ENCODE data around the gene ELF4. TPM values are rescaled to one million over a fixed set of nuclear protein-coding genes. Genes with fewer than 3 reads are reported as not detected.

Gene ELF4
- total RNA-seq, 3 donors from 2014 or later (not counting 1 experiment from before 2014, with no cell fraction given) = 83.3 to 105 (median 98.7) TPM

DNA sequence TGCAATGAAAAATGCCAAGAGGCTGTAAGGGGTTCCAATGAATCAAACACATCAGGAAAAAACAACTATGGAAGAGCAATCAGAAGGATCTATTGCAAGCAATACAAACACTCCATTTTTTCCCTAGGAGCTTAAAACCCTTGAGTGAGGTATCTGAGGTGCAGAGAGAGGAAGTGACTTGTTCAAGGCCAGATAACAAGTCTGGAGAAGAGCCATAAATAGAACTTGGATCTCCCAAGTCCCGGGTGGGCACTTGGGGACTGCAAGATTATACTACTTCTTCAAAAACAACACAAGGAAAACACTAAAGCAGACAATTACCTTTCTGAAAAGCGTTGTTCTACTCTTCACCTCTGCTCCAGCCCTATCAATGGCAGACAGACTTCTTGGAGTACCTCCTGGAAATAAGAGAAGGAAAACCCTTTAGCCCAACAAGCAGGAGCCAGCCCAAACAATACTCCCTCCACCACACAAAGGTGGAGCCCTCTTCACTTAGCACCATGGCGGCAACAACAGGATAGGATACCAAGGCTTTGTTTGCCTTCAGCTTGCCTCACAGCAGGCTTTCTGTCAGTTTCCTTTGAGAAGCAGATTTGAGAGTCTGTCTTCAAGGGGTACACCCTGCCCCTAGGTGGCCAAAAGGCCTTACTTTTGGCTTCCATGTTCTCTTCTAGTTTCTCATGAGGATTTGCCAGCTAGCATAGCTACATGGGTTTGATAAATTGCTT lies 29.3 kb upstream of the ELF4 start:
- Histone ChIP-seq H3K9me3 (ENCODE audit: control insufficient read depth, insufficient read depth, low read length) (no peaks in the 10 kb centered on the region), H3K27ac (ENCODE audit: low read length) (no peak overlapping the region), H3K36me3 (ENCODE audit: control insufficient read depth, insufficient read depth, low read length) (peaks cover 34% of the 10 kb centered on the region), H3K4me1 (ENCODE audit: control insufficient read depth, insufficient read depth, low read length) (no peaks in the 10 kb centered on the region), H3K27me3 (ENCODE audit: control insufficient read depth, insufficient read depth, low read length) (no peaks in the 10 kb centered on the region), H3K4me3 (ENCODE audit: low read length) (no peak overlapping the region)
- Mint-ChIP-seq H3K36me3 (no peaks in the 10 kb centered on the region), H3K4me1 (no peaks in the 10 kb centered on the region), H3K4me3 (no peak overlapping the region), H3K27ac (no peak overlapping the region), H3K9me3 (no peaks in the 10 kb centered on the region), H3K27me3 (ENCODE audit: low read depth in 2 of 2) (no peaks in the 10 kb centered on the region)
- intact Hi-C loops (cut with micrococcal nuclease) = no loop called here
- ATAC-seq = no peak
- 67% methylated on average over 3 of the region's 3 CpGs for WGBS (ENCODE audit: insufficient coverage)
- TF ChIP-seq, protein P1, sequence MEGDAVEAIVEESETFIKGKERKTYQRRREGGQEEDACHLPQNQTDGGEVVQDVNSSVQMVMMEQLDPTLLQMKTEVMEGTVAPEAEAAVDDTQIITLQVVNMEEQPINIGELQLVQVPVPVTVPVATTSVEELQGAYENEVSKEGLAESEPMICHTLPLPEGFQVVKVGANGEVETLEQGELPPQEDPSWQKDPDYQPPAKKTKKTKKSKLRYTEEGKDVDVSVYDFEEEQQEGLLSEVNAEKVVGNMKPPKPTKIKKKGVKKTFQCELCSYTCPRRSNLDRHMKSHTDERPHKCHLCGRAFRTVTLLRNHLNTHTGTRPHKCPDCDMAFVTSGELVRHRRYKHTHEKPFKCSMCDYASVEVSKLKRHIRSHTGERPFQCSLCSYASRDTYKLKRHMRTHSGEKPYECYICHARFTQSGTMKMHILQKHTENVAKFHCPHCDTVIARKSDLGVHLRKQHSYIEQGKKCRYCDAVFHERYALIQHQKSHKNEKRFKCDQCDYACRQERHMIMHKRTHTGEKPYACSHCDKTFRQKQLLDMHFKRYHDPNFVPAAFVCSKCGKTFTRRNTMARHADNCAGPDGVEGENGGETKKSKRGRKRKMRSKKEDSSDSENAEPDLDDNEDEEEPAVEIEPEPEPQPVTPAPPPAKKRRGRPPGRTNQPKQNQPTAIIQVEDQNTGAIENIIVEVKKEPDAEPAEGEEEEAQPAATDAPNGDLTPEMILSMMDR (IDR thresholded peaks at IDR 0.05) = no peak
- no peak for DNase-seq

DNA sequence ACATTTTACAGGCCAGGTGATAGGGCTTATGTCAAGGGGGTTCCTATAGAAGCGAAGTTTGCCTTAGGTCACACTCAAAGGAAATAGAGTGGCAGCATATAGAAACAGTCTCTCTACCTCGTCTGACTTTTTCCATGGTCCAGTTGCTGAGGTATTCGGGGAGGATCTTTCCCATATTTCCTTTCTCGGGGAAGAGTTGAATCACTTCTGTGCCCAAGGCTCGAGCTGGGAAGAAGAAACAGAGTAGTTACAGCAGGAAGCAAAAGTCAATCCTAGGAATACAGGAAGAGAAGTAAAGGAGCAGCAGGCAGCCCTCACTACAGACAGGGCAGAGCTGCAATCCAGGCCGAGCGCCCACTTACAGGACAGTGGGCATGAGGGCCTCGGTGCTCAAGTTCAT lies 26.7 kb upstream of the ELF4 start:
- H3K27me3 Mint-ChIP-seq (ENCODE audit: low read depth in 2 of 2) = no peaks in the 10 kb centered on the region
- H3K4me1 ChIP-seq (ENCODE audit: control insufficient read depth, insufficient read depth, low read length) = no peaks in the 10 kb centered on the region
- ATAC-seq (no peak), DNase-seq (no peak)
- no peak overlapping the region for H3K27ac Mint-ChIP-seq
- no peaks in the 10 kb centered on the region for H3K9me3 Mint-ChIP-seq
- no peaks in the 10 kb centered on the region for H3K4me1 Mint-ChIP-seq
- no peak overlapping the region for H3K4me3 Mint-ChIP-seq
- H3K9me3 ChIP-seq (ENCODE audit: control insufficient read depth, insufficient read depth, low read length) = no peaks in the 10 kb centered on the region
- H3K36me3 ChIP-seq (ENCODE audit: control insufficient read depth, insufficient read depth, low read length) = peaks cover 33% of the 10 kb centered on the region
- H3K27me3 ChIP-seq (ENCODE audit: control insufficient read depth, insufficient read depth, low read length) = no peaks in the 10 kb centered on the region
- 97% methylated on average over 7 of the region's 8 CpGs for WGBS (ENCODE audit: insufficient coverage)
- no peak overlapping the region for H3K27ac ChIP-seq (ENCODE audit: low read length)
- no peaks in the 10 kb centered on the region for H3K36me3 Mint-ChIP-seq
- intact Hi-C loops (cut with micrococcal nuclease) = no loop called here
- TF ChIP-seq, protein P1 (IDR thresholded peaks at IDR 0.05) = no peak
- no peak overlapping the region for H3K4me3 ChIP-seq (ENCODE audit: low read length)

DNA sequence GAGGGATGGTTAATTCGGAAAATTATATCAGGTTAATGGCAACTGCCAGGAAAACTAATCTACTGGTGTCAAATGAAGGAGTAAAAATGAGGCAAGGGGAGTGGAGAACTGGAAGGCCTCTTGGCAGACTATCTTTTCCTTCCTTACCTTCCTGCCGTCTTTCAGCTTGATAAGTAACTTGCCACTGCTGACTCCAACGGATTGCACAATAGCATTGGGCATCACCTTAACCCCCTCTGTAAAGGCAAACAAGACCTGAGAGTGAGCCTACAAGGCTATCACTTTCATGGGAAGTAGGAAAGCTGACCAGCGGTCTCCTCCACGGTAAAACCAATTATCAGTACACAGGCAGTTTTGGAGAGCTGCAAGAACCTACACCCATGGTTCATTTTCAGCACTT lies 26.2 kb upstream of the ELF4 start:
- ATAC-seq (no peak), DNase-seq (no peak)
- TF ChIP-seq, protein P1 (IDR thresholded peaks at IDR 0.05) = no peak
- no peak overlapping the region for H3K4me3 ChIP-seq (ENCODE audit: low read length)
- H3K27me3 ChIP-seq (ENCODE audit: control insufficient read depth, insufficient read depth, low read length) = no peaks in the 10 kb centered on the region
- Mint-ChIP-seq H3K36me3 (no peaks in the 10 kb centered on the region), H3K27me3 (ENCODE audit: low read depth in 2 of 2) (no peaks in the 10 kb centered on the region), H3K9me3 (no peaks in the 10 kb centered on the region), H3K27ac (no peak overlapping the region), H3K4me3 (no peak overlapping the region), H3K4me1 (no peaks in the 10 kb centered on the region)
- 97% methylated on average over 5 of the region's 5 CpGs for WGBS (ENCODE audit: insufficient coverage)
- H3K27ac ChIP-seq (ENCODE audit: low read length) = no peak overlapping the region
- intact Hi-C loops (cut with micrococcal nuclease) = no loop called here
- no peaks in the 10 kb centered on the region for H3K4me1 ChIP-seq (ENCODE audit: control insufficient read depth, insufficient read depth, low read length)
- H3K9me3 ChIP-seq (ENCODE audit: control insufficient read depth, insufficient read depth, low read length) = no peaks in the 10 kb centered on the region
- H3K36me3 ChIP-seq (ENCODE audit: control insufficient read depth, insufficient read depth, low read length) = peaks cover 36% of the 10 kb centered on the region

DNA sequence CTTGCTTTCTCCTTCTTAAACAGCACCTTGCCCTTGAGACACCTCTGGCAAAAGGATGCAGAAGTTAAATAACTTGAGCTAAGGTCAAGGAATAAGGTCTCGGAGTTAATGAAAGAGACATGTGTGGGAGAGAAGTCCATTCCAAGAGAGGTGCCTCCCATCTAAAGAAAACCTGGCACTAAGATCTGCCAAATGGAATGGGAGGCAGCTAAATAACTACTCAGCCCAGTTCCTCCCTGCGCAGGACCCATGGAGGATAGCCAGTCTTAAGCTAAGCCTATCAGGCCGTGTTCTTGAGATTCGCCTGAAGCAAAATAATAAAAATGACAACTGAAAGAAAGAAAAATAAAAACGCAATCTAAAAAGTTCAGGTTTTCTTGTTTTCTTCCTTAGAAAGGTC lies 20.7 kb upstream of the ELF4 start:
- no peaks in the 10 kb centered on the region for H3K27me3 ChIP-seq (ENCODE audit: control insufficient read depth, insufficient read depth, low read length)
- peaks cover 27% of the 10 kb centered on the region for H3K36me3 ChIP-seq (ENCODE audit: control insufficient read depth, insufficient read depth, low read length)
- H3K9me3 ChIP-seq (ENCODE audit: control insufficient read depth, insufficient read depth, low read length) = no peaks in the 10 kb centered on the region
- no peak for ATAC-seq
- H3K4me3 Mint-ChIP-seq = no peak overlapping the region
- H3K27ac ChIP-seq (ENCODE audit: low read length) = no peak overlapping the region
- no peaks in the 10 kb centered on the region for H3K27me3 Mint-ChIP-seq (ENCODE audit: low read depth in 2 of 2)
- TF ChIP-seq, protein P1 (IDR thresholded peaks at IDR 0.05) = no peak
- no peak overlapping the region for H3K27ac Mint-ChIP-seq
- H3K4me1 Mint-ChIP-seq = no peaks in the 10 kb centered on the region
- H3K9me3 Mint-ChIP-seq = no peaks in the 10 kb centered on the region
- no peaks in the 10 kb centered on the region for H3K36me3 Mint-ChIP-seq
- intact Hi-C loops (cut with micrococcal nuclease) = no loop called here
- no peak overlapping the region for H3K4me3 ChIP-seq (ENCODE audit: low read length)
- no peaks in the 10 kb centered on the region for H3K4me1 ChIP-seq (ENCODE audit: control insufficient read depth, insufficient read depth, low read length)
- 96% methylated on average over 5 of the region's 5 CpGs for WGBS (ENCODE audit: insufficient coverage)
- DNase-seq = no peak

Data from natural killer cell (primary cell).